Mesothelial cell of epicardium (in vitro differentiated cells): ENCODE results near the gene CCNI. TPM values are rescaled to one million over a fixed set of nuclear protein-coding genes. Genes with fewer than 3 reads are reported as not detected.

ENCODE experiments used
- DNase-seq, 2 experiments: peaks; one replicate each; pipeline ENCODE4 v3.0.0; 2021; ENCODE audit warnings: low spot score in 2 of 2; ENCODE audit not compliant: unreplicated experiment in 2 of 2
- H3K27ac Mint-ChIP-seq: 2 replicates; pipeline ENCODE4 v1.8.0; 2021; ENCODE audit warnings: mixed read lengths
- H3K27me3 Mint-ChIP-seq: 2 replicates; pipeline ENCODE4 v1.8.0; 2021; ENCODE audit warnings: low read depth, mixed read lengths
- H3K36me3 Mint-ChIP-seq: 2 replicates; pipeline ENCODE4 v1.8.0; 2021; ENCODE audit warnings: mixed read lengths
- H3K4me1 Mint-ChIP-seq: 2 replicates; pipeline ENCODE4 v1.8.0; 2021; ENCODE audit warnings: mixed read lengths
- H3K4me3 Mint-ChIP-seq: 2 replicates; pipeline ENCODE4 v1.8.0; 2021; ENCODE audit warnings: mild to moderate bottlenecking, moderate library complexity, mixed read lengths
- H3K9me3 Mint-ChIP-seq: 2 replicates; pipeline ENCODE4 v1.8.0; 2021; ENCODE audit warnings: mixed read lengths
- total RNA-seq: library from RNA; stranded (reverse); gene quantifications from 3 replicates; pipeline ENCODE4 v1.2.1, GENCODE V29; 2021
- TF ChIP-seq, protein P1 (sequence below): fragments of 200-600 bp; sonication (generic); IDR thresholded peaks from one replicate; pipeline ENCODE4 v1.5.0; 2021; ENCODE audit warnings: antibody characterized with exemption; ENCODE audit not compliant: unreplicated experiment

CCNI gene
- total RNA-seq, 1 donor from 2014 or later: 245 TPM

DNA sequence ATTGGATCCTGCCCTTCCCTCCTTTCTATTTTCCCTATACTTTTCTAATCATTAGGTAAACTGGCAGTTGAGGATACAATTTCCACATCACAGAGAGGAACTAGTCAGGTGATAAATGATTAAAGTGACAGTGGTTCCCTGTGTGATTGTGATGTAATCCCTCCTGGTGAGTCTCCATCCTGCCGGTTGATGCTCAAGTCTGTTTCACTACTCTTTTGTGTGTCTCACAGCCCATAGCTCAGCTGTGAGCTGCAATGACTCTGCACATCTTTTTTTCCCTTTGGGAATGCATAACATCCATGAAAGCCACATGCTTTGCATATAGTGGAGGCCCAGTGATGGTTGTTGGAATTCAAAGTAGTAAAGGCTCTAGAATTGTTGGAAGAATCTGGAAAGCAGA is 60.4 kb downstream of the CCNI start:
- Mint-ChIP-seq H3K27ac (no peak overlapping the region), H3K4me3 (no peak overlapping the region), H3K27me3 (no peaks in the 10 kb centered on the region), H3K4me1 (peaks cover 6% of the 10 kb centered on the region), H3K9me3 (no peaks in the 10 kb centered on the region), H3K36me3 (peaks cover 36% of the 10 kb centered on the region)
- TF ChIP-seq, protein P1, sequence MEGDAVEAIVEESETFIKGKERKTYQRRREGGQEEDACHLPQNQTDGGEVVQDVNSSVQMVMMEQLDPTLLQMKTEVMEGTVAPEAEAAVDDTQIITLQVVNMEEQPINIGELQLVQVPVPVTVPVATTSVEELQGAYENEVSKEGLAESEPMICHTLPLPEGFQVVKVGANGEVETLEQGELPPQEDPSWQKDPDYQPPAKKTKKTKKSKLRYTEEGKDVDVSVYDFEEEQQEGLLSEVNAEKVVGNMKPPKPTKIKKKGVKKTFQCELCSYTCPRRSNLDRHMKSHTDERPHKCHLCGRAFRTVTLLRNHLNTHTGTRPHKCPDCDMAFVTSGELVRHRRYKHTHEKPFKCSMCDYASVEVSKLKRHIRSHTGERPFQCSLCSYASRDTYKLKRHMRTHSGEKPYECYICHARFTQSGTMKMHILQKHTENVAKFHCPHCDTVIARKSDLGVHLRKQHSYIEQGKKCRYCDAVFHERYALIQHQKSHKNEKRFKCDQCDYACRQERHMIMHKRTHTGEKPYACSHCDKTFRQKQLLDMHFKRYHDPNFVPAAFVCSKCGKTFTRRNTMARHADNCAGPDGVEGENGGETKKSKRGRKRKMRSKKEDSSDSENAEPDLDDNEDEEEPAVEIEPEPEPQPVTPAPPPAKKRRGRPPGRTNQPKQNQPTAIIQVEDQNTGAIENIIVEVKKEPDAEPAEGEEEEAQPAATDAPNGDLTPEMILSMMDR: no peak
- no peak for DNase-seq

DNA sequence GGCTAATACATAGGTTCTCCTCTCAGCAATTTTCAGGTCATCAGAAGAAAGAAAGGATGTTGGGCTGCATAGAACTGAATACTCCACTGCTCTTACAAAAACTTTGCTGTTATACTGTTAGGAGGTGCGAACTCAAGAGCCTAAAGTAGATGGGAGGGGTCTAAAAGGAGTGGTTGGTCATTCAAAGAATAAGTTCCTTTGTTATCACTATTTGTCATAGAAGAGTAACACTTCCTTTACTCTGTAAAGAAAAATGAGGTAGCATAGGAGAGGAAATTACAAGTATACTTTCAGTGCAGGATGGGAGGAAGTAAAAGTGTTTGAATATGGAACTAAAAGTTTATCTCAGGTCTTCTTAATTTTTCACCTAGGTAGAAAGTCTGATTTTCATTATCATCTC is 61.5 kb downstream of the CCNI start:
- TF ChIP-seq, protein P1: no peak
- peaks cover 9% of the 10 kb centered on the region for H3K4me1 Mint-ChIP-seq
- no peak for DNase-seq
- H3K36me3 Mint-ChIP-seq: peaks cover 27% of the 10 kb centered on the region
- H3K4me3 Mint-ChIP-seq: no peak overlapping the region
- H3K27me3 Mint-ChIP-seq: no peaks in the 10 kb centered on the region
- no peak overlapping the region for H3K27ac Mint-ChIP-seq
- no peaks in the 10 kb centered on the region for H3K9me3 Mint-ChIP-seq

DNA sequence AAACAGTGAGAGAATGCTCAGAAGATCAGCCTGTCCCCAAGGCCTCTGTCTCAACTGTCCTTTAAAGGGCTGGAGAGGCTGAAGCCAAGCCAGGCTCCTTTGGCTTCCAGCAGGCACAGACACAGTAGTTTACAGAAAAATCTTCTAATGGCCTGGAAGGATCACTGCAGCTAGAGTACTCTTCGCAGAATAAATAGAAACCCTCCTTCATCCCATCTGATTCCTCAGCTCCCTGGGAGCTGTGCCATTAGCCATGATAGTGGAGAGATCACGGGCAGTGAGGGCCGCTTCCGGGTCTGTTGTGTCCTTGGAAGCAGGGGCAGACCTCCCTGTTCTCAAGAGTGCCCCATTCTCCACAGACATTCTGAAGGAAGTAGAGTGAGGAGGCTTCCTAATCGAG is 63.1 kb downstream of the CCNI start:
- no peaks in the 10 kb centered on the region for H3K27me3 Mint-ChIP-seq
- TF ChIP-seq, protein P1: no peak
- H3K4me1 Mint-ChIP-seq: peaks cover 19% of the 10 kb centered on the region
- peaks cover 23% of the 10 kb centered on the region for H3K36me3 Mint-ChIP-seq
- H3K4me3 Mint-ChIP-seq: no peak overlapping the region
- DNase-seq: no peak
- H3K27ac Mint-ChIP-seq: no peak overlapping the region
- no peaks in the 10 kb centered on the region for H3K9me3 Mint-ChIP-seq

DNA sequence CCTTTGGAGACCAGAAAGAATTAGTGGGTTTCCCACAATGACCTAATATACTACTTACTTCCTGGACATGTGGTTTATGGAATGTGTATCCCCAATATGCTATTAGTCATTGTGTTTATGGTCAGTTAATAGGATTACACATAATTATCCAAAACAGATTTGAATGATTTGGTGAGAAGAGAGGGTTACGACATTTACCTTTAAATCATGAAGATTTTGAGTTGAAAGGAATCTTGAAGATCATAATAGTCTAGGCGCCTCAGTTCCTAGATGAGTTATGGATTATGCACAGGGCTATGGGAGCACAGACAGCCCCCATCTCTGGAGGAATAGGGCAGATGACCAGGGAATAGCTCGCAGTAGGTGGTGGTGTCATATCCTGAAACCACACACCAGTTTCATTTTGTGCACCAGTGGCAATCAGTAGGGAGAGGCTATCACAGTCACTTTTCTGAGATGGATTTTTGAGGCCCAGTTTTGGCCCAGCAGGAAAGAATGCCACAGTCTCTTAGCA is 64.9 kb downstream of the CCNI start:
- no peaks in the 10 kb centered on the region for H3K27me3 Mint-ChIP-seq
- H3K27ac Mint-ChIP-seq: peak overlapping the region; percentile 27
- peaks cover 18% of the 10 kb centered on the region for H3K36me3 Mint-ChIP-seq
- H3K9me3 Mint-ChIP-seq: no peaks in the 10 kb centered on the region
- H3K4me3 Mint-ChIP-seq: no peak overlapping the region
- TF ChIP-seq, protein P1: no peak
- peaks cover 30% of the 10 kb centered on the region for H3K4me1 Mint-ChIP-seq
- DNase-seq: no peak

DNA sequence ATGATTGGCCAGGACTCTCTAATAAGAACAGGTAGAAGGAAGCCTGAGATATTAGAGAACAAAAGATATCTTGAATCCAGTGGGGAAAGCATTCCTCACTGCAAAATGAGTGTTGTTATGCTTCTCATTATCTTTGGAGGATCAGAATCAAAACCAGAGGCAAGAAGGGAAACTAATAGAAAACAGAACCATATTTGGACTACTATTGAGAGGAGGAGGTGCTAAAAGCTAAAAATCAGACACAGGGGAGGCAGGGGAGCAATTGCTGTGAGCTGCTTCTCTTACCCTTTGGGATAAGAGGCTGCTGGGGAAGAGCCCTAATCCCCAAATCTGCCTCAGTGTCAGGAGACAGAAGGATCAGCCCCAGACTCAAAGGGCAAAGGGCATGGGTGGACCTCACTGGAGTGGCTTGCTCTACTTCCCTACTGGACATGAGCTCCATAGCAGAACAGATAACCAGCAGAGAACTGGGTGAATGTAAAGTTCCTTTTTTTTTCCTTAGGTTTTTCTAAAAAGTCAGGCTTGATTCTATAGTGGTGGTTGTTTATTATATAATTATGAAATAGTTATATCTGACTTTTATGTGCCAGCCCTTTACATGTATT is 66.2 kb downstream of the CCNI start:
- Mint-ChIP-seq H3K36me3 (peaks cover 10% of the 10 kb centered on the region), H3K27me3 (no peaks in the 10 kb centered on the region), H3K27ac (peak overlapping the region; percentile 26), H3K4me1 (peaks cover 30% of the 10 kb centered on the region), H3K9me3 (no peaks in the 10 kb centered on the region), H3K4me3 (no peak overlapping the region)
- DNase-seq: no peak
- TF ChIP-seq, protein P1: no peak
